ENCODE measurements around the gene KIF1B.
"Not testable (repeated sequence)": the region's sequence is repeated elsewhere in the genome, so short reads cannot be mapped to it uniquely, and the experiment has no call there.

Gene KIF1B

DNA sequence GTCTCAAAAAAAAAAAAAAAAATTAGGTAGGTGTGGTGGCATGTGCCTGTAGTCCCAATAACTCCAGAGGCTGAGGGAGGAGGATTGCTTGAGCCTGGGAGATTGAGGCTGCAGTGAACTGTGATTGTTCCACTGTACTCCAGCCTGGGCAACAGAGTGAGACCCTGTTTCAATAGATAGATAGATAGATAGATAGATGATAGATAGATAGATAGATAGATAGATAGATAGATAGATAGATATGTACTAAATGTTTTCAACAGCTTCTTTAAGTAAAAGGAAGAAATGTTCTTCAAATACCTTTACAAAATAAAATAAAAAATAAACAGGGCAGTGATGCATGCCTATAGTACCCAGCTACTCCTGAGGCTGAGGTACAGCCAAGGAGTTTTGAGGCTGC is 9.8 kb downstream of the KIF1B start:
- H4K20me1 ChIP-seq (ENCODE audit: insufficient read depth, low read length) = no peaks in the 10 kb centered on the region
- no peak overlapping the region for H3K27ac ChIP-seq (ENCODE audit: low read depth, low read length, poor library complexity, severe bottlenecking)
- no peaks in the 10 kb centered on the region for H3K79me2 ChIP-seq (ENCODE audit: insufficient read depth, low read length)

DNA sequence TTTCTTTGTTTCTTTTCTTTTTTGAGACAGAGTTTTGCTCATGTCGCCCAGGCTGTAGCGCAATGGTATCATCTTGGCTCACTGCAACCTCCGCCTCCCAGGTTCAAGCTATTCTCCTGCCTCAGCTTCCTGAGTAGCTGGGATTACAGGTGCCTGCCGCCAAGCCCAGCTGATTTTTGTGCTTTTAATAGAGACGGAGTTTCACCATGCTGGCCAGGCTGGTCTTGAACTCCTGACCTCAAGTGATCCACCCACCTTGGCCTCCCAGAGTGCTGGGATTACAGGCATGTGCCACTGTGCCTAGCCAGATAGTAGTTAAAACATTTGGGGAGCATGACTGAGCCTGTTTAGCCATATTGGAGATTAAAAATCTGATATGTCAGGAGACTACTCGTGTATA is 10.3 kb downstream of the KIF1B start:
- not testable (repeated sequence) for H2AFZ ChIP-seq (ENCODE audit: low read length); H3K36me3 ChIP-seq (ENCODE audit: insufficient read depth, low read length); H3K4me2 ChIP-seq (ENCODE audit: low read length); H3K9me2 ChIP-seq (ENCODE audit: low read depth, low read length); H3K4me3 ChIP-seq (ENCODE audit: low read depth, low read length, poor library complexity, severe bottlenecking); H3K27me3 ChIP-seq (ENCODE audit: insufficient read depth, low read length); H3K79me2 ChIP-seq (ENCODE audit: insufficient read depth, low read length); H3K9ac ChIP-seq (ENCODE audit: low read length); H4K20me1 ChIP-seq (ENCODE audit: insufficient read depth, low read length); H3K27ac ChIP-seq (ENCODE audit: low read depth, low read length, poor library complexity, severe bottlenecking); H3F3A ChIP-seq (ENCODE audit: insufficient read depth, low read length); H3K9me3 ChIP-seq (ENCODE audit: low read length); H3K4me1 ChIP-seq (ENCODE audit: insufficient read depth, low read length, severe bottlenecking)

More for the DNA sequence above, 9.8 kb downstream of the KIF1B start:
- no peak overlapping the region for H2AFZ ChIP-seq (ENCODE audit: low read length)
- TF ChIP-seq, protein P1, sequence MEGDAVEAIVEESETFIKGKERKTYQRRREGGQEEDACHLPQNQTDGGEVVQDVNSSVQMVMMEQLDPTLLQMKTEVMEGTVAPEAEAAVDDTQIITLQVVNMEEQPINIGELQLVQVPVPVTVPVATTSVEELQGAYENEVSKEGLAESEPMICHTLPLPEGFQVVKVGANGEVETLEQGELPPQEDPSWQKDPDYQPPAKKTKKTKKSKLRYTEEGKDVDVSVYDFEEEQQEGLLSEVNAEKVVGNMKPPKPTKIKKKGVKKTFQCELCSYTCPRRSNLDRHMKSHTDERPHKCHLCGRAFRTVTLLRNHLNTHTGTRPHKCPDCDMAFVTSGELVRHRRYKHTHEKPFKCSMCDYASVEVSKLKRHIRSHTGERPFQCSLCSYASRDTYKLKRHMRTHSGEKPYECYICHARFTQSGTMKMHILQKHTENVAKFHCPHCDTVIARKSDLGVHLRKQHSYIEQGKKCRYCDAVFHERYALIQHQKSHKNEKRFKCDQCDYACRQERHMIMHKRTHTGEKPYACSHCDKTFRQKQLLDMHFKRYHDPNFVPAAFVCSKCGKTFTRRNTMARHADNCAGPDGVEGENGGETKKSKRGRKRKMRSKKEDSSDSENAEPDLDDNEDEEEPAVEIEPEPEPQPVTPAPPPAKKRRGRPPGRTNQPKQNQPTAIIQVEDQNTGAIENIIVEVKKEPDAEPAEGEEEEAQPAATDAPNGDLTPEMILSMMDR (IDR thresholded peaks at IDR 0.05; ENCODE audit: low read length) = no peak
- TF ChIP-seq EZH2 (IDR thresholded peaks at IDR 0.05; ENCODE audit: borderline replicate concordance, low read length) = no peak
- H3K9ac ChIP-seq (ENCODE audit: low read length) = no peak overlapping the region
- H3K9me3 ChIP-seq (ENCODE audit: low read length) = no peaks in the 10 kb centered on the region
- H3K4me1 ChIP-seq (ENCODE audit: insufficient read depth, low read length, severe bottlenecking) = no peaks in the 10 kb centered on the region
- H3K9me2 ChIP-seq (ENCODE audit: low read depth, low read length) = no peaks in the 10 kb centered on the region
- no peaks in the 10 kb centered on the region for H3K27me3 ChIP-seq (ENCODE audit: insufficient read depth, low read length)
- H3K4me2 ChIP-seq (ENCODE audit: low read length) = no peak overlapping the region
- H3K36me3 ChIP-seq (ENCODE audit: insufficient read depth, low read length) = no peaks in the 10 kb centered on the region
- H3K4me3 ChIP-seq (ENCODE audit: low read depth, low read length, poor library complexity, severe bottlenecking) = no peak overlapping the region
- no peaks in the 10 kb centered on the region for H3F3A ChIP-seq (ENCODE audit: insufficient read depth, low read length)

DNA sequence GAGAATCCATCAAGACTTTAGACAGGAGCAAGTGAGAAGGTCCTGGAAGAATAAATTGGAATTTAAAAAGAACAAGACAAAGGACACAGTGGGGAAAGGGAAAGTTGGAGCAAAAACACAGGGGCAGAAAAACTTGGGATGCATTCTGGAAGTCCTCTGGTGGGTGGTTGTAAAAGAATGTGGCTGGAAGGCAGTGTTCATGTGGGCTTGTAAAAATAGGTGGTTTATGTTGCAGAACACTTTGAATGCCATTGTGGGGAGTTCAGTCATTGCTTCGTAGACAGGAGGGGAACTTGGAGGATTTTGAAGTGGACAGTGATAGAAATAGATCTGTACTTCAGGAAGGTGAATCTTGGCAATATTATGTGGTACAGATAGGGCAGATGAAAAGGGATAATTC is 15.2 kb downstream of the KIF1B start:
- no peak for TF ChIP-seq EZH2 (IDR thresholded peaks at IDR 0.05; ENCODE audit: borderline replicate concordance, low read length)
- TF ChIP-seq, protein P1 (IDR thresholded peaks at IDR 0.05; ENCODE audit: low read length) = no peak
- no peak overlapping the region for H3K4me3 ChIP-seq (ENCODE audit: low read depth, low read length, poor library complexity, severe bottlenecking)

DNA sequence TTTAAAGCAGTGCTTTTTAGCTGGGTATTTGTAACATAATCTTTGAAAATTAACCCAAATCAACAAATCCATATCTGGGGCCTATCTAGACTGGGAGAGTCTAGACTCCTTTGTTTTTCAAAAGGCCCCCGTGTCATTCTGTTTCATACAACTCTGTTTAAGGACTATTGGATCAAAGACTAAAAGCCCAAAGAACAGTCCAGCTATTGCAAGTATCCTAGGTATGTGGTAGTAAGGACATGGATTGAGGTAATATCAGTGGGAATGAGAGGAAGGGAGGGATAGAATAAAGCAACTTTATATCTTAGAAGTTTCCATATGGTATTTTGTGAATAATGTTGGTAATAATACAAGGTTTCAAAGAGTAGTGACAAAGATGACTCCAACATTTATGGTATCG is 18.2 kb downstream of the KIF1B start:
- Histone ChIP-seq H3K4me3 (ENCODE audit: low read depth, low read length, poor library complexity, severe bottlenecking) (no peak overlapping the region), H3F3A (ENCODE audit: insufficient read depth, low read length) (no peaks in the 10 kb centered on the region), H3K4me2 (ENCODE audit: low read length) (no peak overlapping the region), H3K9me3 (ENCODE audit: low read length) (no peaks in the 10 kb centered on the region), H3K27me3 (ENCODE audit: insufficient read depth, low read length) (no peaks in the 10 kb centered on the region), H4K20me1 (ENCODE audit: insufficient read depth, low read length) (no peaks in the 10 kb centered on the region), H3K4me1 (ENCODE audit: insufficient read depth, low read length, severe bottlenecking) (no peaks in the 10 kb centered on the region), H2AFZ (ENCODE audit: low read length) (no peak overlapping the region), H3K9ac (ENCODE audit: low read length) (no peak overlapping the region), H3K9me2 (ENCODE audit: low read depth, low read length) (no peaks in the 10 kb centered on the region), H3K79me2 (ENCODE audit: insufficient read depth, low read length) (no peaks in the 10 kb centered on the region), H3K36me3 (ENCODE audit: insufficient read depth, low read length) (no peaks in the 10 kb centered on the region), H3K27ac (ENCODE audit: low read depth, low read length, poor library complexity, severe bottlenecking) (no peak overlapping the region)
- TF ChIP-seq EZH2 (IDR thresholded peaks at IDR 0.05; ENCODE audit: borderline replicate concordance, low read length) = no peak
- TF ChIP-seq, protein P1 (IDR thresholded peaks at IDR 0.05; ENCODE audit: low read length) = no peak

More for the DNA sequence above, 15.2 kb downstream of the KIF1B start:
- Histone ChIP-seq H3K9me2 (ENCODE audit: low read depth, low read length) (no peaks in the 10 kb centered on the region), H3K9ac (ENCODE audit: low read length) (no peak overlapping the region), H3K9me3 (ENCODE audit: low read length) (no peaks in the 10 kb centered on the region), H2AFZ (ENCODE audit: low read length) (no peak overlapping the region), H3K4me2 (ENCODE audit: low read length) (no peak overlapping the region), H3K4me1 (ENCODE audit: insufficient read depth, low read length, severe bottlenecking) (no peaks in the 10 kb centered on the region), H3K27ac (ENCODE audit: low read depth, low read length, poor library complexity, severe bottlenecking) (no peak overlapping the region), H3F3A (ENCODE audit: insufficient read depth, low read length) (no peaks in the 10 kb centered on the region), H3K79me2 (ENCODE audit: insufficient read depth, low read length) (no peaks in the 10 kb centered on the region), H3K36me3 (ENCODE audit: insufficient read depth, low read length) (no peaks in the 10 kb centered on the region), H3K27me3 (ENCODE audit: insufficient read depth, low read length) (no peaks in the 10 kb centered on the region), H4K20me1 (ENCODE audit: insufficient read depth, low read length) (no peaks in the 10 kb centered on the region)

Data from OCI-LY1 (cell line).